ENCODE data around the gene ZNF625. TPM values are rescaled to one million over a fixed set of nuclear protein-coding genes. Genes with fewer than 3 reads are reported as not detected.

Gene ZNF625
- 4.1 and 6.7 TPM in 2 replicates for total RNA-seq

DNA sequence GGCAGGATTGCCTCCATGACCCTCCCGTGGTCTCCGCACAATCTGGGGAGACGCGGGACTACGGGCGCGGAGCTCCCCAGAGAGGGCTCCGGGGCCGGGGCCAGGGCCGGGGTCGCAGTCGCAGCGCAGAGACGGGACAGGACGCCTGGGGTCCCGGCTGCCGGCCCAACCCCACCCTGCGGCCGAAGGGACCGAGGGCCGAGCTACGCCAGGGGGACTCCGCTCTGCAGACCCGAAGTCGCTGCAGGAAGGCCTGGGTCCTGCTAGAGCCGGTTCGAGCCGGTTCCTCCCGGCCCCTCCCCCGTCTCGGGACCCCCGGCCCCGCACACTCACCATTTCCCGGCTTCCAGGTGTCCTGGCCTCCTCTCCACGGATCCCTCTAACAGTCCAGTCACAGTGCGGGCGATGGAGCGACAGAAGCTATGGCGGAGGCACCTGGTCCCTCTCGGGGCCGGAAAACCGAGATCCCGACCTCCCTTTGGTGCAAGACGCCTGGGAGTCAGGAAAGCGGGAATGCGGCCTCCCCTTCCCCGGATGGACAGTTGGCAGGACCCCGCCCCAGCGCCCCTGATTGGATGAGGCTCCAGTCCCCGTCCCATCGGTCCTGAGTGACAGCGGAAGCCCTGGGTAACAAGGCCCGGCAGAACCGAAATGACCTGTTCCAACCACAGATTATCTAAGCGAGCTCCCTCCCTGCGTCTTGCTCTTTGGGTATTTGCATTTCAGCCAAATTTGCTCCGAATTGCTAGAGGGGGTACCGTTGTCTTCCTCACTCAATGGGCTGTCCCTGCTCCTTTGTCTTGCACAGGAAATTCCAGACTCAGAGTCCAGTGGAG, at the start of gene ZNF625:
Gene ZNF625, minus strand, starts transcription at position 512 of the 836 bp plus-strand sequence. Its CDS starts 176 bp downstream, at position 336.

DNA sequence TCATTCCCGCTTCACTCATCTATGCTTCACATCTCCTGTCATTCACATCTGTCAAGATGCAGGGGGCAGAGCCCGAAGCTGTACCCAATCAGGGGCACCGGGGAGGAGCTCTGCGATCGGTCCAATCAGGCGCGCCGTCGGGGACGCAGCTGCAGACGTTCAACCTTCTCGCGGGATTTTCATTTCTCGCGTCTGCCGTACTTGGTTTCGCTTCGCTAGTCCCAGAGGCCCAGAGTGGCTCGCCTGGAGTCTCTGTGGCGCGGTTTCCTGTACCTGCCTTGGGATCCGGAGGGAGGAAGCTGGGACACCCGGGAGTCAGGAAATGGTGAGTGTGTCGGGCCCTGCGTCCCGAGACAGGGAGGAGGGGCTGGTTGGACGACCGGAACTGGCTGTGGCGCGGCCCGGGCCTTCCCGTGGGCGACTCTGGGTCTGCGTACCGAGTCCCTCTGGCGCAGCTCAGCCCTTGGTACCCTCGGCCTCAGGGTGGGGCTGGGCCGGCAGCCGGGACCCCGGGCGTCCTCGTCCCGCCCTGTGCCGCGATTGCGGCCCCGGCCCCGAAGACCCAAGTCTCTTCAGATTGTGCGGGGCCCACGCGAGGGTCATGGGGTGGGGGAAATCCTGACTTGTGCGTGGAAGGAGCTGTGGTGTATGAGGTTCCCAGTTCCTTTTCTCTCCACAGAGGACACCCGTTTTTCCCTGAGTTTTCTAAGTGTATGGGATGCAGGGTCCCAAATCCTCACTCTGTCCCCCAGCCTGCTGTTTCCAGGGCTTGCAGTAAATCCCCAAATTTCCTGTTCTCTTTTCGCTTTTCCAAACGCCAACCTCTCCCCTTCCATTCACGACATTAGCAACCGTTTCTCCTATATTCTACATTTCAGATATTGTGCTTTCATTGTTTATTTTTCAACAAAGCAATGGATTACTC, 6.6 kb upstream of the ZNF625 start, which contains the start of gene ZNF136:
Gene ZNF136, plus strand, starts transcription at position 215 of the 925 bp plus-strand sequence. Its CDS starts 108 bp downstream, at position 323.

DNA sequence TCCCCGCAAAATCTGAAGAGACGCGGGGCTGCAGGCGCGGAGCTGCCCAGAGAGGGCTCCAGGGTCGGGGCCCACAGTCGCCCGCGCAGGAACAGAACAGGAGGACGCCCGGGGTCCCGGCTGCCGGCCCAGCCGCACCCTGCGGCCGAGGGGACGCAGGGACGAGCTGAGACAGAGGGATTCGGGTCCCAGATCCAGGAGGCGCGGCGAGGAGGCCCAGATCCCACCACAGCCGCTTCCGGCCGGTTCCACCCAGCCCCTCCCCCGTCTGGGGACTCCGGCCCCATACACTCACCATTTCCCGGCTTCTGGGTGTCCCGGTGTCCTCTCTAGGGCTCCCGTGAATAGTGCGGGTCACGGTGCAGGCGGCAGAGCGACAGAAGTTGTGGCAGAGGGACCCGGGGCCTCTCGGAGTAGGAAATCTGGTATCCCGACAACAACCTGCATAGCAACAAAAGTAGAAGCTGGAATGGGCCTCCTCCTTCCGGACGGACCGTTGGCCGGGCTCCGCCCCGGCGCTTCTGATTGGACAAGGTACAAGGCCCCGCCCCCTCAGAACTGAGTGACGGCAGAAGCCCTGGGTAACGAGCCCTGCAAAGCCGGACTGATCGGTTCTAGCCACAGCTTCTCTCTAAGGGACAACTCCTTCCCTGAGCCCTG, 16.5 kb downstream of the ZNF625 start, which contains the start of gene ZNF20:
Gene ZNF20, minus strand, starts transcription at position 466 of the 660 bp plus-strand sequence. Its CDS starts 168 bp downstream, at position 298.

Other genes starting within 250 kb of the ZNF625 start
- 2.3 and 3.6 TPM in 2 replicates for gene ZNF700, start 231.6 kb downstream of the ZNF625 start, total RNA-seq
- gene ZNF763, start 191.7 kb downstream of the ZNF625 start, total RNA-seq = 0.27 and 0.30 TPM in 2 replicates
- 1.4 and 2.7 TPM in 2 replicates for gene ZNF433, start 121.1 kb downstream of the ZNF625 start, total RNA-seq
- gene ZNF878, start 103.8 kb downstream of the ZNF625 start, total RNA-seq = 0.59 and 0.80 TPM in 2 replicates
- 2.7 and 2.8 TPM in 2 replicates for gene ZNF844, start 92.0 kb downstream of the ZNF625 start, total RNA-seq
- gene ZNF20, start 16.4 kb downstream of the ZNF625 start, total RNA-seq = 1.9 and 2.1 TPM in 2 replicates
- 2.5 and 3.6 TPM in 2 replicates for gene ZNF136, start 6.4 kb upstream of the ZNF625 start, total RNA-seq
- gene ZNF44, start 138.1 kb upstream of the ZNF625 start, total RNA-seq = 2.2 and 2.3 TPM in 2 replicates
- 3.4 and 3.7 TPM in 2 replicates for gene ZNF563, start 176.9 kb upstream of the ZNF625 start, total RNA-seq
- gene ZNF442, start 208.9 kb upstream of the ZNF625 start, total RNA-seq = 0.94 and 2.5 TPM in 2 replicates
- 2.7 and 5.4 TPM in 2 replicates for gene ZNF799, start 244.5 kb upstream of the ZNF625 start, total RNA-seq

Data from mammary microvascular endothelial cell (primary cell).